Uterus (tissue), 2 donors: ENCODE data around the gene PLXNA4.

Source experiments
- POLR2A ChIP-seq, 2 donors: fragments of 450-650 bp; IDR thresholded peaks; one replicate each; pipeline ENCODE4 v1.6.1; 2016; ENCODE audit warnings: antibody characterized with exemption in 2 of 2, mild to moderate bottlenecking in 1 of 2, moderate library complexity in 1 of 2
- TF ChIP-seq, protein P1 (sequence below), 4 experiments: fragments of 200-600 bp in 2 of 4; fragments of 450-650 bp in 2 of 4; sonication (generic) in 2 of 4; IDR thresholded peaks; one replicate each; pipeline ENCODE4 v1.5.1; 2016 to 2019; ENCODE audit warnings: antibody characterized with exemption in 4 of 4, mild to moderate bottlenecking in 2 of 4, moderate library complexity in 1 of 4

- TF ChIP-seq, protein P1, sequence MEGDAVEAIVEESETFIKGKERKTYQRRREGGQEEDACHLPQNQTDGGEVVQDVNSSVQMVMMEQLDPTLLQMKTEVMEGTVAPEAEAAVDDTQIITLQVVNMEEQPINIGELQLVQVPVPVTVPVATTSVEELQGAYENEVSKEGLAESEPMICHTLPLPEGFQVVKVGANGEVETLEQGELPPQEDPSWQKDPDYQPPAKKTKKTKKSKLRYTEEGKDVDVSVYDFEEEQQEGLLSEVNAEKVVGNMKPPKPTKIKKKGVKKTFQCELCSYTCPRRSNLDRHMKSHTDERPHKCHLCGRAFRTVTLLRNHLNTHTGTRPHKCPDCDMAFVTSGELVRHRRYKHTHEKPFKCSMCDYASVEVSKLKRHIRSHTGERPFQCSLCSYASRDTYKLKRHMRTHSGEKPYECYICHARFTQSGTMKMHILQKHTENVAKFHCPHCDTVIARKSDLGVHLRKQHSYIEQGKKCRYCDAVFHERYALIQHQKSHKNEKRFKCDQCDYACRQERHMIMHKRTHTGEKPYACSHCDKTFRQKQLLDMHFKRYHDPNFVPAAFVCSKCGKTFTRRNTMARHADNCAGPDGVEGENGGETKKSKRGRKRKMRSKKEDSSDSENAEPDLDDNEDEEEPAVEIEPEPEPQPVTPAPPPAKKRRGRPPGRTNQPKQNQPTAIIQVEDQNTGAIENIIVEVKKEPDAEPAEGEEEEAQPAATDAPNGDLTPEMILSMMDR (IDR thresholded peaks at IDR 0.05), result no peak
- no peak for TF ChIP-seq POLR2A (IDR thresholded peaks at IDR 0.05)
These were observed 42.4 kb downstream of the PLXNA4 start for GRCh38 chr7:132533916-132534315.
